GM12872 (cell line): ENCODE data around the gene KBTBD13.

Source experiments
- TF ChIP-seq, protein P1 (sequence below): IDR thresholded peaks from 3 replicates; pipeline ENCODE4 v1.5.1; 2011; ENCODE audit warnings: low read depth, mild to moderate bottlenecking, low read length, moderate library complexity; ENCODE audit not compliant: insufficient read depth

Gene KBTBD13

DNA sequence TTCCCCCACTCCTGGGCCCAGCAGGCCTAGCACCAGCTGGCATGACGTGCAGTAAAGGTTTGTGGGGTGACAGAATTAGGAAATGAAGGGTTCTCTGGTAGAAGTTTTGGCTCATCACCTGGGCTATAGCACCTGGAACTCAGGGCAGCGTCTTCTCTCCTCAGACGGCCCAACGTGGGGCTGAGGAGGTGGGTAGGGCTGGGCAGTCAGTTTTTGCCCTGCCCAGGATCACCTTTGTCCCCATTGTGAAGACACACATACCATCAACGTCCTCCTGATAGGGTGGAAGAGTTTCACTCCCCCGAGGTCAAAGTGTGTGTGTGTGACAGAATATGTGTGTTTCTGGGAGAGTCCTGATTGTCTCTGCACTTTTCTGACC is 12.1 kb downstream of the KBTBD13 start:
- TF ChIP-seq, protein P1, sequence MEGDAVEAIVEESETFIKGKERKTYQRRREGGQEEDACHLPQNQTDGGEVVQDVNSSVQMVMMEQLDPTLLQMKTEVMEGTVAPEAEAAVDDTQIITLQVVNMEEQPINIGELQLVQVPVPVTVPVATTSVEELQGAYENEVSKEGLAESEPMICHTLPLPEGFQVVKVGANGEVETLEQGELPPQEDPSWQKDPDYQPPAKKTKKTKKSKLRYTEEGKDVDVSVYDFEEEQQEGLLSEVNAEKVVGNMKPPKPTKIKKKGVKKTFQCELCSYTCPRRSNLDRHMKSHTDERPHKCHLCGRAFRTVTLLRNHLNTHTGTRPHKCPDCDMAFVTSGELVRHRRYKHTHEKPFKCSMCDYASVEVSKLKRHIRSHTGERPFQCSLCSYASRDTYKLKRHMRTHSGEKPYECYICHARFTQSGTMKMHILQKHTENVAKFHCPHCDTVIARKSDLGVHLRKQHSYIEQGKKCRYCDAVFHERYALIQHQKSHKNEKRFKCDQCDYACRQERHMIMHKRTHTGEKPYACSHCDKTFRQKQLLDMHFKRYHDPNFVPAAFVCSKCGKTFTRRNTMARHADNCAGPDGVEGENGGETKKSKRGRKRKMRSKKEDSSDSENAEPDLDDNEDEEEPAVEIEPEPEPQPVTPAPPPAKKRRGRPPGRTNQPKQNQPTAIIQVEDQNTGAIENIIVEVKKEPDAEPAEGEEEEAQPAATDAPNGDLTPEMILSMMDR: no peak

- TF ChIP-seq, protein P1: no peak
Observed at GRCh38 chr15:65089206-65089824, 12.8 kb downstream of the KBTBD13 start.

GRCh38 chr15:65091946-65092770 is 15.6 kb downstream of the KBTBD13 start:
- TF ChIP-seq, protein P1: no peak

- TF ChIP-seq, protein P1: no peak
Observed at GRCh38 chr15:65092911-65093792, 16.6 kb downstream of the KBTBD13 start.

DNA sequence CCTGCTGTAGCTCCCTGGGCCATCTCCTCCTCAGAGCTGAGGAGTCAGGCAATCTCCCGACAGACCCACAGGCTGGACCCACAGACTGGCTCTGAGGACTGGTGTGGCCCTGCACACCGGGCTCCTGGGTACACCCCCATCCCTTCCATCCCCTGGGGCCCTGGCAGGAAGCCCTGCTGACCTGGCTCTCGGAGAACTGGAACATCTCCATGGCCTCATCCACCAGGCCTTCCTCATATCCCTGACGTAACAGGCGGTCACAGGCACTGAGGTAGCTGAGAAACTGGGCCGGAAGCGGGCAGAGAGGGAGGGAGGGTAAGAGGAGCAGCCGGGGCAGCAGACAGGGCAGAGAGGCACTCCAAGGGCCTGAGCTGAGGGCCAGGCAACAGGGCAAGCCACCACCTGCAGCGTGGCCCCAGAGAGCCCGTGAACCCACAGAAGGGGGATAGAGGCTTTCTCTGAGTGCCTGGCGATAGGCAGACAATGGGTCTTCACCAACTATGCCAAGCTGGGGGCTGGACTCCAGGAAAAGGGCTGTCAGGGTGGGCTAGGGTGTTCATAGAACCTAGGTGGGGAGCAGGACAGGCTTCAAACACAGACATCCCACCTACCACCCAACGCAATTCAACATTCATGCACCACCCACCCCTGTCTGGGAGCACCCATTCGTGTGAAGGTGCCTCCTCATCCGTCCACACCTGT is 17.9 kb downstream of the KBTBD13 start:
- TF ChIP-seq, protein P1: no peak

GRCh38 chr15:65095011-65095746 is 18.6 kb downstream of the KBTBD13 start:
- TF ChIP-seq, protein P1: no peak
